ENCODE results near the gene MIDN. TPM values are rescaled to one million over a fixed set of nuclear protein-coding genes. Genes with fewer than 3 reads are reported as not detected.
A peak's percentile ranks its signal among the peaks of the same experiment; 100 is the strongest.

Gene MIDN
- total RNA-seq, 2 donors from 2014 or later = 36.3 to 43.5 TPM

DNA sequence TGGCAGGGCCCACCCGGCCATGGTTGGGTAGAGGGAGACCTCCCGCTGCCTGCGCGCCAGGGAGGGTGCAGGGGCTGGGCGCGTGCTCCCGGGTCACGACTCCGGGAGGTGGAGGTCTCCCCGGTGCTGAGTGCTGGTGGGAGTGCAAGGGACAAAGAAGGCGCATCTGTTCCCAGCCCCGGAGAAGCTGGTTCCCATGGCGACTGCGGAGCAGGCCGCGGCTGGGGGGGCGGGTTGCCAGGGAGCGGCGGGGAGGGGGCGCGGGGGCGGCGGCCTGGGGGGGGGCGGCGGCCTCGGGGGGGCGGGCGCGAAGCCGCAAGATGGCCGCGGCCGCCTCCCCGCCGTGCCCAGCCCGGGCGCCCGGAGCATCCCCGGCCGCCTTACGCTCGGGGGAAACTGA is 11.8 kb upstream of the MIDN start:
- Histone ChIP-seq H3K36me3 (replicated peaks in 1 of 2; ENCODE audit: insufficient read depth in 1 of 2, low read depth in 2 of 2) (no peaks in the 10 kb centered on the region), H3K27me3 (no peaks in the 10 kb centered on the region), H3K27ac (no peak overlapping the region), H3K4me1 (peaks cover 58% of the 10 kb centered on the region), H3K9me3 (no peaks in the 10 kb centered on the region), H3K4me3 (no peak overlapping the region)
- no peak for ATAC-seq
- TF ChIP-seq POLR2A (IDR thresholded peaks at IDR 0.05) = no peak
- no peak for TF ChIP-seq CTCF (IDR thresholded peaks at IDR 0.05)
- intact Hi-C loops (cut with DNase I) = no loop called here
- no peak for DNase-seq
- 18% methylated on average over 40 of the region's 42 CpGs; no CpG with 5 or more reads in 1 of the 2 donors for WGBS, 2 donors

- H3K27me3 ChIP-seq = no peaks in the 10 kb centered on the region
- no peaks in the 10 kb centered on the region for H3K36me3 ChIP-seq (replicated peaks in 1 of 2; ENCODE audit: insufficient read depth in 1 of 2, low read depth in 2 of 2)
- intact Hi-C loops (cut with DNase I) = no loop called here
- DNase-seq (peak in 1 of 4 donors; percentile 38), ATAC-seq (no peak)
- H3K27ac ChIP-seq = no peak overlapping the region
- no peak for TF ChIP-seq POLR2A (IDR thresholded peaks at IDR 0.05)
- TF ChIP-seq CTCF (IDR thresholded peaks at IDR 0.05) = no peak
- 0 to 1% methylated on average over 11 to 55 of the region's 60 CpGs for WGBS, 2 donors
- no peak overlapping the region for H3K4me3 ChIP-seq
- peaks cover 57% of the 10 kb centered on the region for H3K4me1 ChIP-seq
- H3K9me3 ChIP-seq = no peaks in the 10 kb centered on the region
Observed at GRCh38 chr19:1237027-1237659, 11.2 kb upstream of the MIDN start.

- H3K4me3 ChIP-seq = no peak within 1 kb of the TSS
- peak in 2 of 4 donors; percentile 40 to 65 for DNase-seq
- TF ChIP-seq CTCF (IDR thresholded peaks at IDR 0.05) (no peak), POLR2A (IDR thresholded peaks at IDR 0.05) (no peak)
- peaks cover 57% of the 10 kb centered on the region for H3K4me1 ChIP-seq
- H3K9me3 ChIP-seq = no peaks in the 10 kb centered on the region
- peak; percentile 2 for ATAC-seq
- intact Hi-C loops (cut with DNase I) = no loop called here
- no peaks in the 10 kb centered on the region for H3K36me3 ChIP-seq (replicated peaks in 1 of 2; ENCODE audit: insufficient read depth in 1 of 2, low read depth in 2 of 2)
- WGBS, 2 donors = 0% methylated on average over 31 of the region's 87 CpGs; no CpG with 5 or more reads in 1 of the 2 donors
- H3K27me3 ChIP-seq = no peaks in the 10 kb centered on the region
- peak within 1 kb of the TSS in 1 of 4 donors; percentile 81 for H3K27ac ChIP-seq
Observed at GRCh38 chr19:1237754-1238368, 10.5 kb upstream of the MIDN start, which contains the start of gene CBARP. Gene CBARP (minus strand): TSS chr19:1238005. CDS start chr19:1236100, 1,905 bp downstream.

DNA sequence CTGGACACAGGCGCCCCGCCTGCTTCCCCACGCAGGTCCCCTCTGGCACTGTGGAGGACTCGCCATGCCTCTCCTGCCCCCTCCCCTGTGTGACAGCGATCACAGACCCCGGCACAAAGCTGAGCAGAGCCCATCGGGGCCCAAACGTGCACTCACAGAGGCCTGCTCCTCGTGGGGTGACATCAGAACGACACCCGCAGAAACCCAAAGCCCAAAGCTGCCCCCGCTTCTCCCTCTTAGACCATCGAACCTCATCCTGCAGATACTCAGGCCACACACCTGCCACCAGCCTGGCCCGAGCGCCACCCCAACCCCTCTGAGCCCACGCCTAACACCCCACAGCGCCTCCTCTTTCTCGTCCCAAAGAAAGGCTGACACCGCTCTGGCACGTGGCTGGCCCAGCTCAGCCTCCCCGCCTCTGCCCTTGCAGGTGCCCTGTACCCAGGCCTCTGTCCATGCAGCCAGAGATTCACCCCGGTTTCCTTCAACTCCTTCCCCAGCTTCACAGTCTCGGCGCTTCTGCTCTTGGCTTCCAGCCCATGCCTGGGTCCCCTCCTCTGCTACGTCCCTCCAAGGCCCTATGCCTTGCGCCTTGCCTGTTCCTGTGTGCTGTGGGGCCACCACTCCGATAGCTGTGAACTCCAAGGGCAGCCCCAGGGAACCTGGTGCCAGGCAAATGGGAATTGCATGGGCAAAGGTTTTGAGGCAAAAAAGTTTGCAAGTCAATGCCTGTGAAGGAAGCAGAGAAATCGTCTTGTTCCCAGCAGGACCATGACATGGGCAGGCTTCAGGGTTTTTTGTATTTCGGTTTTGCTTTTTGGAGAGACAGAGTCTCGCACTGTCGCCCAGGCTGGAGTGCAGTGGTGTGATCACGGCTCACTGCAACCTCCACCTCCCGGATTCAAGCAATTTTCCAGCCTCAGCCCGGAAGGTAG is 9.7 kb upstream of the MIDN start:
- no peak for ATAC-seq

More for the DNA sequence above, 9.7 kb upstream of the MIDN start:
- Histone ChIP-seq H3K4me3 (no peak overlapping the region), H3K27me3 (no peaks in the 10 kb centered on the region), H3K4me1 (peaks cover 57% of the 10 kb centered on the region), H3K27ac (peak overlapping the region in 1 of 4 donors; percentile 81), H3K9me3 (no peaks in the 10 kb centered on the region), H3K36me3 (replicated peaks in 1 of 2; ENCODE audit: insufficient read depth in 1 of 2, low read depth in 2 of 2) (no peaks in the 10 kb centered on the region)
- TF ChIP-seq POLR2A (IDR thresholded peaks at IDR 0.05) (no peak), CTCF (IDR thresholded peaks at IDR 0.05) (no peak)
- no peak for DNase-seq
- 70 to 78% methylated on average over 32 to 34 of the region's 34 CpGs for WGBS, 2 donors
- intact Hi-C loops (cut with DNase I) = no loop called here

All from body of pancreas (tissue), 4 donors.